HepG2 (cell line): Measurements from ENCODE around the gene ARHGEF11. TPM values are rescaled to one million over a fixed set of nuclear protein-coding genes. Genes with fewer than 3 reads are reported as not detected.

Experiments
- ATAC-seq: fragments of 200-7000 bp; cut with Tn5 transposase; 3 replicates; pipeline ENCODE4 v1.9.1; 2020; ENCODE audit warnings: mild to moderate bottlenecking, moderate library complexity
- BruUV-seq: library from RNA; stranded (reverse); fragments of 400-500 nt; replicated peaks from 2 replicates; lab custom pipeline; 2021; lab: Mats Ljungman, UMichigan
- CTCF ChIA-PET: fragments of 300-600 bp; formaldehyde crosslinking; extraction: SDS; loops from one replicate; lab custom pipeline; 2021; ENCODE audit warnings: low total read pairs, inconsistent platforms, low intra/inter-chr PET ratio; lab: Yijun Ruan, JAX
- POLR2A ChIA-PET: fragments of 350-600 bp; sonication (Branson Sonifier 250); formaldehyde crosslinking; loops from one replicate; lab custom pipeline; 2020; ENCODE audit warnings: antibody characterized with exemption, inconsistent platforms; lab: Yijun Ruan, JAX
- DNase-seq: peaks from one replicate; pipeline ENCODE4 v3.0.0-alpha.2; 2015; ENCODE audit warnings: low spot score
- FAIRE-seq: peaks from 3 replicates; lab custom pipeline; 2011; peaks lifted over from hg19 to GRCh38; lab: Jason Lieb, UNC
- H2AFZ ChIP-seq: one replicate; pipeline ENCODE4 v1.6.1; 2011; ENCODE audit warnings: low read length, inconsistent platforms
- H3K27ac ChIP-seq: fragments of 300-600 bp; 3 replicates; pipeline ENCODE4 v1.8.0; 2011; ENCODE audit warnings: mixed run types, mild to moderate bottlenecking, mixed read lengths, low read length, inconsistent platforms; ENCODE audit not compliant: insufficient read depth; ENCODE audit errors: extremely low read length
- H3K27me3 ChIP-seq, 2 experiments: fragments of 200-600 bp in 1 of 2; 2 replicates in 1 of 2; 3 replicates in 1 of 2; pipeline versions ENCODE4 v1.6.0 to v1.8.0; 2011; ENCODE audit warnings: low read length in 2 of 2, mild to moderate bottlenecking in 2 of 2, moderate library complexity in 2 of 2, inconsistent platforms in 1 of 2; ENCODE audit not compliant: insufficient read depth in 2 of 2, control insufficient read depth in 1 of 2
- H3K36me3 ChIP-seq, 2 experiments: fragments of 200-600 bp in 1 of 2; replicated peaks in 1 of 2; 2 replicates in 1 of 2; 3 replicates in 1 of 2; pipeline versions ENCODE4 v1.5.1 to v1.8.0; 2011; ENCODE audit warnings: low read length in 2 of 2, inconsistent platforms in 1 of 2; ENCODE audit not compliant: insufficient read depth in 2 of 2, control insufficient read depth in 1 of 2
- H3K4me1 ChIP-seq: 2 replicates; pipeline ENCODE4 v1.5.1; 2012; ENCODE audit warnings: low read length, inconsistent platforms; ENCODE audit not compliant: insufficient read depth
- H3K4me2 ChIP-seq: 2 replicates; pipeline ENCODE4 v1.6.0; 2011; ENCODE audit warnings: low read depth, low read length, inconsistent platforms
- H3K4me3 ChIP-seq, 3 experiments: fragments of 200-600 bp in 1 of 3; sonication (generic), shearing (Covaris generic) in 1 of 3; replicated peaks in 1 of 3; 2 replicates each; pipeline ENCODE4 v1.5.1; 2011 to 2016; ENCODE audit warnings: low read length in 3 of 3, inconsistent platforms in 2 of 3, low read depth in 2 of 3, mild to moderate bottlenecking in 2 of 3, control low read depth in 1 of 3, mixed read lengths in 1 of 3; ENCODE audit not compliant: insufficient read depth in 1 of 3
- H3K79me2 ChIP-seq: one replicate; pipeline ENCODE4 v1.6.1; 2011; ENCODE audit warnings: low read length, inconsistent platforms; ENCODE audit not compliant: insufficient read depth
- H3K9ac ChIP-seq: 2 replicates; pipeline ENCODE4 v1.6.0; 2011; ENCODE audit warnings: mild to moderate bottlenecking, low read depth, low read length, inconsistent platforms; ENCODE audit not compliant: insufficient read depth
- H3K9me3 ChIP-seq: 2 replicates; pipeline ENCODE4 v1.5.1; 2012; ENCODE audit warnings: mild to moderate bottlenecking, low read length
- H4K20me1 ChIP-seq: 2 replicates; pipeline ENCODE4 v1.6.0; 2011; ENCODE audit warnings: inconsistent platforms, mild to moderate bottlenecking, low read length, moderate library complexity; ENCODE audit not compliant: insufficient read depth
- AGO1 ChIP-seq: fragments of 200-400 bp; formaldehyde crosslinking; IDR thresholded peaks from 2 replicates; pipeline ENCODE4 v1.6.1; 2017; ENCODE audit warnings: mild to moderate bottlenecking, low read depth, low read length, moderate library complexity; ENCODE audit not compliant: poor library complexity, severe bottlenecking
- CC2D1A ChIP-seq: sonication (generic); formaldehyde crosslinking; IDR thresholded peaks from 2 replicates; pipeline ENCODE4 v1.8.1; 2023; ENCODE audit warnings: mild to moderate bottlenecking, missing genetic modification reagents
- ELF4 ChIP-seq: sonication (generic); formaldehyde crosslinking; IDR thresholded peaks from 2 replicates; pipeline ENCODE4 v1.5.0; 2020; ENCODE audit warnings: missing genetic modification reagents, mild to moderate bottlenecking, moderate library complexity, borderline replicate concordance
- GPN1 ChIP-seq: sonication (generic); formaldehyde crosslinking; IDR thresholded peaks from 2 replicates; pipeline ENCODE4 v1.5.1; 2020; ENCODE audit warnings: missing genetic modification reagents, borderline replicate concordance
- HIC2 ChIP-seq: sonication (generic); formaldehyde crosslinking; IDR thresholded peaks from 2 replicates; pipeline ENCODE4 v1.9.0; 2022; ENCODE audit warnings: low read depth, missing genetic modification reagents
- HOXA3 ChIP-seq: sonication (generic); formaldehyde crosslinking; IDR thresholded peaks from 2 replicates; pipeline ENCODE4 v1.5.0; 2020; ENCODE audit warnings: missing genetic modification reagents
- KDM2A ChIP-seq: sonication (generic); formaldehyde crosslinking; IDR thresholded peaks from 2 replicates; pipeline ENCODE4 v1.4.0; 2020; ENCODE audit warnings: low read depth, missing genetic modification reagents, borderline replicate concordance
- MLX ChIP-seq: IDR thresholded peaks from 2 replicates; pipeline ENCODE4 v1.6.1; 2016
- MTF2 ChIP-seq: sonication (generic); formaldehyde crosslinking; IDR thresholded peaks from 2 replicates; pipeline ENCODE4 v1.5.0; 2020; ENCODE audit warnings: missing genetic modification reagents, borderline replicate concordance
- NFE2L1 ChIP-seq: sonication (generic); formaldehyde crosslinking; IDR thresholded peaks from 2 replicates; pipeline ENCODE4 v1.4.0; 2020; ENCODE audit warnings: missing genetic modification reagents, mild to moderate bottlenecking, borderline replicate concordance
- SCMH1 ChIP-seq: sonication (generic); formaldehyde crosslinking; IDR thresholded peaks from 2 replicates; pipeline ENCODE4 v1.9.0; 2021; ENCODE audit warnings: missing genetic modification reagents, mild to moderate bottlenecking, borderline replicate concordance
- SOX5 ChIP-seq: IDR thresholded peaks from 2 replicates; pipeline ENCODE4 v1.6.1; 2016; ENCODE audit warnings: borderline replicate concordance
- U2AF1 ChIP-seq: fragments of 200-400 bp; formaldehyde crosslinking; optimal IDR thresholded peaks from 2 replicates; pipeline ENCODE3; 2017; ENCODE audit warnings: mild to moderate bottlenecking, low read depth, low read length
- ZNF609 ChIP-seq: sonication (generic); formaldehyde crosslinking; IDR thresholded peaks from 2 replicates; pipeline ENCODE4 v1.4.0; 2020; ENCODE audit warnings: mild to moderate bottlenecking, missing genetic modification reagents, borderline replicate concordance
- WGBS: methylation state at CpG from one replicate; pipeline ENCODE4 v1.1.6; 2017; ENCODE audit warnings: low lambda C conversion rate; 5-methylcytosine and 5-hydroxymethylcytosine counted together
- in situ Hi-C: cut with HindIII; loops from 2 replicates; pipeline ENCODE4 v1.10.0; 2017; ENCODE audit warnings: low pct_unique_long_range_greater_than_20kb; ENCODE audit not compliant: extremely low pct_ligation_motif_present
- intact Hi-C: fragments of 100-400 bp; cut with micrococcal nuclease; formaldehyde crosslinking; loops from one replicate; pipeline ENCODE4 v1.10.0; 2022; ENCODE audit not compliant: unreplicated experiment
- polyA plus RNA-seq, 8 experiments: library from polyadenylated mRNA; depleted of rRNA in 3 of 8; stranded (reverse) in 7 of 8; unstranded in 1 of 8; fragments of >200 nt; fragmentation: Illumina TruSeq in 4 of 8; extraction: Trizol in 4 of 8; gene quantifications; 2 replicates each; pipeline versions ENCODE4 v1.2.1 to v1.2.3, GENCODE V29; 2011 to 2016; ENCODE audit warnings: low read depth in 4 of 8, missing spikeins in 1 of 8, mixed read lengths in 1 of 8; ENCODE audit not compliant: insufficient read depth in 1 of 8
- total RNA-seq, 5 experiments: library from RNA; depleted of rRNA; stranded (reverse); fragments of >200 nt; fragmentation: Illumina TruSeq; extraction: Trizol; gene quantifications; 2 replicates each; pipeline ENCODE4 v1.2.3, GENCODE V29; 2016; ENCODE audit warnings: low read depth in 1 of 5

Gene ARHGEF11
- total and polyA plus RNA-seq, 2 of the 13 experiments (the other 11 are each of a cell fraction or from before 2014, with no cell fraction given) = 16.5 to 21.2 TPM

GRCh38 chr1:156953571-156953970 is 92.0 kb downstream of the ARHGEF11 start:
- no peak for TF ChIP-seq GPN1 (CRISPR knock-in tag)
- TF ChIP-seq MTF2 (CRISPR knock-in tag) = no peak
- no peak for TF ChIP-seq KDM2A (CRISPR knock-in tag)
- TF ChIP-seq HIC2 (CRISPR knock-in tag) = no peak
- no peak for TF ChIP-seq CC2D1A (CRISPR knock-in tag)
- TF ChIP-seq MLX (CRISPR knock-in tag) = no peak
- no peak for TF ChIP-seq ELF4 (CRISPR knock-in tag)
- no peak for TF ChIP-seq NFE2L1 (CRISPR knock-in tag)
- TF ChIP-seq SOX5 = no peak
- no peak for TF ChIP-seq AGO1
- TF ChIP-seq HOXA3 (CRISPR knock-in tag) = no peak
- TF ChIP-seq SCMH1 (CRISPR knock-in tag) = no peak
- no peak for TF ChIP-seq ZNF609 (CRISPR knock-in tag)
- TF ChIP-seq U2AF1 = no peak
- Histone ChIP-seq H3K9me3 (no peaks in the 10 kb centered on the region), H3K79me2 (no peaks in the 10 kb centered on the region), H4K20me1 (no peaks in the 10 kb centered on the region), H3K4me2 (no peak overlapping the region), H3K4me3 (no peak overlapping the region), H3K36me3 (peaks cover 29 to 68% of the 10 kb centered on the region in 2 experiments), H3K27me3 (no peaks in the 10 kb centered on the region), H3K9ac (no peak overlapping the region), H3K4me1 (no peaks in the 10 kb centered on the region), H2AFZ (no peak overlapping the region), H3K27ac (no peak overlapping the region)
- BruUV-seq = no TSS peak
- ATAC-seq = no peak
- ChIA-PET POLR2A (no interaction called here), CTCF (no interaction called here)
- no peak for FAIRE-seq
- intact Hi-C loops = no loop called here
- WGBS = 99% methylated on average over 2 of the region's 2 CpGs
- in situ Hi-C loops = no loop called here
- no peak for DNase-seq
